HCT116 (cell line): ENCODE data around the gene GRK5.

ENCODE experiments used
- ELF1 ChIP-seq: IDR thresholded peaks from 2 replicates; pipeline ENCODE4 v1.6.1; 2012; ENCODE audit warnings: low read depth, borderline replicate concordance
- EZH2 ChIP-seq: fragments of 200-600 bp; sonication (generic); IDR thresholded peaks from 2 replicates; pipeline ENCODE4 v1.6.1; 2017; ENCODE audit warnings: antibody characterized with exemption, mixed run types
- EZH2phosphoT487 ChIP-seq: fragments of 200-600 bp; IDR thresholded peaks from 2 replicates; pipeline ENCODE4 v1.6.1; 2018; ENCODE audit warnings: antibody characterized with exemption, borderline replicate concordance
- JUND ChIP-seq: IDR thresholded peaks from 2 replicates; pipeline ENCODE4 v1.6.1; 2012
- POLR2A ChIP-seq: IDR thresholded peaks from 2 replicates; pipeline ENCODE4 v1.7.0; 2011; ENCODE audit warnings: borderline replicate concordance; ENCODE audit not compliant: insufficient read depth, insufficient read length; ENCODE audit errors: extremely low read depth
- POLR2AphosphoS5 ChIP-seq: IDR thresholded peaks from 2 replicates; pipeline ENCODE4 v1.6.1; 2011; ENCODE audit warnings: mild to moderate bottlenecking, low read depth, low read length, moderate library complexity
- SIN3A ChIP-seq: IDR thresholded peaks from 2 replicates; pipeline ENCODE4 v1.6.1; 2012; ENCODE audit warnings: low read depth
- SP1 ChIP-seq: IDR thresholded peaks from 2 replicates; pipeline ENCODE4 v1.6.1; 2012; ENCODE audit warnings: low read depth
- ZFX ChIP-seq: fragments of 450-650 bp; IDR thresholded peaks from 2 replicates; pipeline ENCODE4 v1.6.1; 2017
- ZNF274 ChIP-seq: fragments of 200-500 bp; sonication (Bioruptor generic); IDR thresholded peaks from 2 replicates; pipeline ENCODE4 v1.6.1; 2014; ENCODE audit warnings: mild to moderate bottlenecking, low read depth, low read length, inconsistent platforms
- TF ChIP-seq, protein P1 (sequence below), 3 experiments: fragments of 200-600 bp in 1 of 3; sonication (generic) in 1 of 3; IDR thresholded peaks in 2 of 3; conservative IDR thresholded peaks in 1 of 3; 2 replicates each; pipeline ENCODE4 v1.5.1; 2012 to 2017; ENCODE audit warnings: low read depth in 2 of 3, low read length in 2 of 3, antibody characterized with exemption in 1 of 3, borderline replicate concordance in 1 of 3, control low read depth in 1 of 3, mild to moderate bottlenecking in 1 of 3, mixed read lengths in 1 of 3, mixed run types in 1 of 3, moderate library complexity in 1 of 3; ENCODE audit not compliant: insufficient read depth in 1 of 3
- TF ChIP-seq, protein P2 (sequence below): IDR thresholded peaks from 2 replicates; pipeline ENCODE4 v1.6.1; 2012
- TF ChIP-seq, protein P3 (sequence below): IDR thresholded peaks from 2 replicates; pipeline ENCODE4 v1.6.1; 2012; ENCODE audit warnings: low read depth

DNA sequence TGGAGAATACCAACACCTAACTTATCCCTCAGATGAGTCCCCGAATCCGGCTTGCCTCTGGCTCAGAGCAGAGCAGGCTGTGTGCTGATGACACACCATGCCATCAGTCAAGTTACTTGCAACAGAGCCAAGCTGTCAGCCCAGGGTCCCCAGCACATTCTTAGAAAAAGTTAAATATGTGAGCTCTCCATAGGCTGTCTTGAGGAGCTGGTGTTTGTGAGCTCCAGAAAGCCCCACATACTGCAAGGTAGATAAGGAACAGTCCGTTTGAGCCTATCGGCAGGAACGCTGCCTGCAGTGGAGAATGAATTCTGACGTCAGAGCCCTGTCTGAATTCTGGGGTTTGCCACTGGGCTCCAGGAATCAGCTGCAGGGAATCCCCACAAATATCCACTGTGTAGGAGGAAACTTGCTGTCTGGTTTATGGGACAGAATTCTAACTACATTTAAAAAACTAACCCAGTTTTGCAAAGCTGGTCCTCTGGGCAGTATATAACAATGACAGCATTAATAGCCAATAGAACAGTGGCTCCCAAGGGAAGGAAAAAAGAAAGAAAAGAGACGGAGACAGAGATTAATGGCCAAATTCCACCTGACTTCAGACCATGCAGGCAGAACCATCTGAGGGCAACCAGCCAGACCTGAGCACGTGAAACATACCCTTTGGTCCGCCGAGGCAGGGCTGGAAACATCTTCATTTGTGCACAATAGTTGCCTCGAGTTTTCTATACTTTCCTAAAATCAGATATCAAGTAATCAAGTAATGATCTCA, 45.5 kb upstream of the GRK5 start:
- TF ChIP-seq, protein P1, sequence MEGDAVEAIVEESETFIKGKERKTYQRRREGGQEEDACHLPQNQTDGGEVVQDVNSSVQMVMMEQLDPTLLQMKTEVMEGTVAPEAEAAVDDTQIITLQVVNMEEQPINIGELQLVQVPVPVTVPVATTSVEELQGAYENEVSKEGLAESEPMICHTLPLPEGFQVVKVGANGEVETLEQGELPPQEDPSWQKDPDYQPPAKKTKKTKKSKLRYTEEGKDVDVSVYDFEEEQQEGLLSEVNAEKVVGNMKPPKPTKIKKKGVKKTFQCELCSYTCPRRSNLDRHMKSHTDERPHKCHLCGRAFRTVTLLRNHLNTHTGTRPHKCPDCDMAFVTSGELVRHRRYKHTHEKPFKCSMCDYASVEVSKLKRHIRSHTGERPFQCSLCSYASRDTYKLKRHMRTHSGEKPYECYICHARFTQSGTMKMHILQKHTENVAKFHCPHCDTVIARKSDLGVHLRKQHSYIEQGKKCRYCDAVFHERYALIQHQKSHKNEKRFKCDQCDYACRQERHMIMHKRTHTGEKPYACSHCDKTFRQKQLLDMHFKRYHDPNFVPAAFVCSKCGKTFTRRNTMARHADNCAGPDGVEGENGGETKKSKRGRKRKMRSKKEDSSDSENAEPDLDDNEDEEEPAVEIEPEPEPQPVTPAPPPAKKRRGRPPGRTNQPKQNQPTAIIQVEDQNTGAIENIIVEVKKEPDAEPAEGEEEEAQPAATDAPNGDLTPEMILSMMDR (IDR thresholded peaks at IDR 0.05 in 2 of 3, conservative IDR thresholded peaks at IDR 0.05 in 1 of 3; ENCODE audit: borderline replicate concordance in 1 of 3, insufficient read depth in 1 of 3, low read depth in 2 of 3, low read length in 2 of 3): no peak
- TF ChIP-seq EZH2phosphoT487 (no peak), EZH2 (no peak), POLR2A (no peak), POLR2AphosphoS5 (no peak), ZNF274 (no peak), ZFX (no peak), SP1 (no peak), SIN3A (no peak), JUND (no peak), ELF1 (no peak)
- TF ChIP-seq, protein P2, sequence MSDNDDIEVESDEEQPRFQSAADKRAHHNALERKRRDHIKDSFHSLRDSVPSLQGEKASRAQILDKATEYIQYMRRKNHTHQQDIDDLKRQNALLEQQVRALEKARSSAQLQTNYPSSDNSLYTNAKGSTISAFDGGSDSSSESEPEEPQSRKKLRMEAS: no peak
- TF ChIP-seq, protein P3, sequence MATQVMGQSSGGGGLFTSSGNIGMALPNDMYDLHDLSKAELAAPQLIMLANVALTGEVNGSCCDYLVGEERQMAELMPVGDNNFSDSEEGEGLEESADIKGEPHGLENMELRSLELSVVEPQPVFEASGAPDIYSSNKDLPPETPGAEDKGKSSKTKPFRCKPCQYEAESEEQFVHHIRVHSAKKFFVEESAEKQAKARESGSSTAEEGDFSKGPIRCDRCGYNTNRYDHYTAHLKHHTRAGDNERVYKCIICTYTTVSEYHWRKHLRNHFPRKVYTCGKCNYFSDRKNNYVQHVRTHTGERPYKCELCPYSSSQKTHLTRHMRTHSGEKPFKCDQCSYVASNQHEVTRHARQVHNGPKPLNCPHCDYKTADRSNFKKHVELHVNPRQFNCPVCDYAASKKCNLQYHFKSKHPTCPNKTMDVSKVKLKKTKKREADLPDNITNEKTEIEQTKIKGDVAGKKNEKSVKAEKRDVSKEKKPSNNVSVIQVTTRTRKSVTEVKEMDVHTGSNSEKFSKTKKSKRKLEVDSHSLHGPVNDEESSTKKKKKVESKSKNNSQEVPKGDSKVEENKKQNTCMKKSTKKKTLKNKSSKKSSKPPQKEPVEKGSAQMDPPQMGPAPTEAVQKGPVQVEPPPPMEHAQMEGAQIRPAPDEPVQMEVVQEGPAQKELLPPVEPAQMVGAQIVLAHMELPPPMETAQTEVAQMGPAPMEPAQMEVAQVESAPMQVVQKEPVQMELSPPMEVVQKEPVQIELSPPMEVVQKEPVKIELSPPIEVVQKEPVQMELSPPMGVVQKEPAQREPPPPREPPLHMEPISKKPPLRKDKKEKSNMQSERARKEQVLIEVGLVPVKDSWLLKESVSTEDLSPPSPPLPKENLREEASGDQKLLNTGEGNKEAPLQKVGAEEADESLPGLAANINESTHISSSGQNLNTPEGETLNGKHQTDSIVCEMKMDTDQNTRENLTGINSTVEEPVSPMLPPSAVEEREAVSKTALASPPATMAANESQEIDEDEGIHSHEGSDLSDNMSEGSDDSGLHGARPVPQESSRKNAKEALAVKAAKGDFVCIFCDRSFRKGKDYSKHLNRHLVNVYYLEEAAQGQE: no peak
